Adipocyte (in vitro differentiated cells): ENCODE data around the gene CMKLR1.

ENCODE experiments used
- DNase-seq: peaks from one replicate; pipeline ENCODE4 v3.0.0-alpha.2; 2015; ENCODE audit warnings: low read depth
- H3K27me3 ChIP-seq: replicated peaks from 2 replicates; pipeline ENCODE4 v1.7.0; 2013; ENCODE audit warnings: mild to moderate bottlenecking, low read length, moderate library complexity; ENCODE audit not compliant: control insufficient read depth, insufficient read depth
- H3K36me3 ChIP-seq: 2 replicates; pipeline ENCODE4 v1.7.0; 2013; ENCODE audit warnings: low read length, mild to moderate bottlenecking, moderate library complexity; ENCODE audit not compliant: control insufficient read depth, insufficient read depth, severe bottlenecking
- H3K4me1 ChIP-seq: 2 replicates; pipeline ENCODE4 v1.7.0; 2013; ENCODE audit warnings: mild to moderate bottlenecking, low read length, moderate library complexity; ENCODE audit not compliant: control insufficient read depth, insufficient read depth
- H3K4me3 ChIP-seq: 2 replicates; pipeline ENCODE4 v1.7.0; 2013; ENCODE audit warnings: mild to moderate bottlenecking, low read length, moderate library complexity
- H3K9ac ChIP-seq: 2 replicates; pipeline ENCODE4 v1.7.0; 2013; ENCODE audit warnings: mild to moderate bottlenecking, low read length, moderate library complexity
- H3K9me3 ChIP-seq: 2 replicates; pipeline ENCODE4 v1.7.0; 2013; ENCODE audit warnings: mild to moderate bottlenecking, low read length, moderate library complexity; ENCODE audit not compliant: control insufficient read depth

Gene CMKLR1

DNA sequence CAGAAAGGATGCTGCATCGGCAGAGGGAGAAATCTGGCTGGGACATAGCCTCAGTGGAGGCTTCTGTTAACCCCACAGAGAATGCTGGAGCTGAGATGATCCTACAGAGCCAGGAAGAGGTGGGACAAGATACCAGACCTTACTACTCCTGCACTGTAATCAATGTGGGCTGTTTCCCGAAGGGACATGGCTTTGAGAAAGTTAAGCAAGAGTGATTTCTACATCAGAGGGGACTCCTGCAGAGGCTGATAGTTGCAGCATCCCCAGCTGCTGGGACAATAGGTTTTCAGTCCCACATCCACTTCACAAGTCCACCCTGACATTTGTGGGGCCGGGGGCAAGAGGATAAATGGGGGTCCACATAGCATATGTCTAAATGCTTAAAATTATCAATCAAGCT lies 22.5 kb upstream of the CMKLR1 start:
- Histone ChIP-seq H3K27me3 (peaks cover 18% of the 10 kb centered on the region), H3K9me3 (no peaks in the 10 kb centered on the region), H3K36me3 (no peaks in the 10 kb centered on the region), H3K4me1 (peaks cover 4% of the 10 kb centered on the region), H3K4me3 (no peak overlapping the region), H3K9ac (no peak overlapping the region)
- DNase-seq = peak; percentile 16

DNA sequence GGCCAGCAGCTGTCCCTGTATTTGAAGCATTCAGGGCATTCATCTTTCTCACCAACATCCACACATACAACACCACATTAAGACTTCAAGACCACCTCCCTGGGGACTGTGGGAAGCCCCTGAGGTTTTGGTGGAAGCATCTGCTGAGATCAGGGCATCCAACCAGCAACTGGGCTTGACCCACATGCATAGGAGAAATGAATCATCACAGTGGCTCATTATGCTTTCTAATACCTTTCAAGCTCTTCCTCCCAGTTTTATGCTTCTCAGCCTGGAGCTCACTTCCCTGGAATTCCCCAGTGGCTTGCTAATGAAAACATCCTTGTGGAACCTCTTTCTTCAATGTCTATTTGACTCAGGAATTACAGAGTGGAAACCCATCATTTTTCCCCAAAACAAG lies 21.4 kb upstream of the CMKLR1 start:
- Histone ChIP-seq H3K9ac (no peak overlapping the region), H3K27me3 (peaks cover 18% of the 10 kb centered on the region), H3K4me3 (no peak overlapping the region), H3K4me1 (peaks cover 2% of the 10 kb centered on the region), H3K9me3 (no peaks in the 10 kb centered on the region), H3K36me3 (no peaks in the 10 kb centered on the region)
- DNase-seq = peak; percentile 22

DNA sequence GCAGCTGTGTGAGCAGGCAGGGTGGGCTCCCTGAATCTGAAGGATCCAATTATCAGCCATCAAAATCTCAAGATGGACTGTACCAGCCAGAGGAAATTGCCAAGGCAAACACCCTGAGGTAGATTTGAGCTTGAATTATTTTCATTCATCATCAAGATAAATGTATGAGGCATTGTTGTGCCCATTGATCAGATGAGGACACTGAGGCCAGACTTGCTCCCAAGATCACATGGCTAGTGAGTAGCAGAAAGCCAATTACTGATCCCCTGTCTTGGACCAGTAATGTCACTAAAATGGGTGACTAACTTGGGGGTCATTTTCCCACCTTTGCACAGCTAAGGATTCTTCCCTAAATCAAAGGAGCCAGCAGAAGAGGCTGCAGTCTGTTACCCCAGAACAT lies 20.9 kb upstream of the CMKLR1 start:
- DNase-seq = no peak
- H3K4me1 ChIP-seq = peaks cover 2% of the 10 kb centered on the region
- H3K36me3 ChIP-seq = no peaks in the 10 kb centered on the region
- H3K9ac ChIP-seq = no peak overlapping the region
- no peaks in the 10 kb centered on the region for H3K9me3 ChIP-seq
- no peak overlapping the region for H3K4me3 ChIP-seq
- H3K27me3 ChIP-seq = peaks cover 18% of the 10 kb centered on the region

DNA sequence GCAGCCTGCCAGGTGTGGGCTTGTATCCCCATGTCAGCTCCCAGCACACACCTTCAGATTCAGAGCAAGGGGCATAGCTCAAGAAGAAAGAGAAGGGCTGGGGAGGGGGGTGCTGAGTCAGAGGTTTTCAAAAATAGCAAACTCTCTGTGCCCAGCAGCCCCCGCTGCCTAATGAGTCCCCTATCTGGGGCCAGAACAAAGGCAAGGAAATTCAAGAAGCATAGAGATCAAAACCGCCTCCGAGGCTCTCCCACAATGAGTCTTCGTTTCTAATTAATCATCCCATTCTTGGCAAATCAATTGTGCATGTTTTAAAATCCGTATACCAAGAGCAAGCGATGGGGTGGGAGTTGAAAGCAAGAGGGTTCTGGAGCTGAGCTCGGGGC lies 19.5 kb upstream of the CMKLR1 start:
- DNase-seq = no peak
- Histone ChIP-seq H3K9ac (no peak overlapping the region), H3K27me3 (peaks cover 18% of the 10 kb centered on the region)

DNA sequence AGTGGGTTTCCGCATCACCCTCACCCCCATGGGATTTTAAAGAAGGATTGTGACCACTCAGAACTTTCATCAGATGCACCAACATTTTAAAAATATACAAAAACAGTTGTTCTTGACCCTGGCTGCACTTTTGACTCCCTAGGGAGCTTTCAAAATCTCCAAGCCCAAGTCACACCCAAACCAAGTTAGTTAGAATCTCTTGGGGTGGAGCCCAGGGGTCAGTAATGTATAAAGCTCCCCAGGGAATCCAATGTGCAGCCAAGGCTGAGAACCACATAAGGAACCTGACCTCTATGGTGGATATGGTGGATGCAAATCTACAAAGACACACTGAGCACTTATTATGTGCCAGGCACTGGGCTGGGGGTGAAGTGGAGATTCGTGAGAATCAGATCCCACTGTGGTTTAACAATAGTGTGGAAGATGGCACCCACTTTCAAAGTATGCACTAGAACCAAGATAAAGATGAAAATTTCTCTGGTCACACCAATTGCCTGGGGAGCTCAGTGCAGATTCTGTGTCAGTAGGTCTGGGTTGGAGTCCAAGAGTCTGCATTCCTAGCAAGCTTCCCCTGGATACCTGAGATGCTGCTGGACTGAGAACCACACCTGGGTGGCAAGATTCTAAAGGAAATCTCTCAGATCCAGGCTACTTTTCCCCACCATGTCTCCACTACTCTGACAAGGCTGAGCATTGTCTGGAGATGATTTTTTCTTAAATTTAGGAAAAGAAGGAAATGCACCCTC lies 18.9 kb upstream of the CMKLR1 start:
- DNase-seq = no peak
- H3K36me3 ChIP-seq = no peaks in the 10 kb centered on the region
- no peaks in the 10 kb centered on the region for H3K9me3 ChIP-seq
- H3K4me1 ChIP-seq = peaks cover 2% of the 10 kb centered on the region
- no peak overlapping the region for H3K9ac ChIP-seq
- peaks cover 18% of the 10 kb centered on the region for H3K27me3 ChIP-seq
- H3K4me3 ChIP-seq = no peak overlapping the region

More for the DNA sequence above, 19.5 kb upstream of the CMKLR1 start:
- Histone ChIP-seq H3K4me3 (no peak overlapping the region), H3K4me1 (peaks cover 2% of the 10 kb centered on the region), H3K36me3 (no peaks in the 10 kb centered on the region), H3K9me3 (no peaks in the 10 kb centered on the region)

DNA sequence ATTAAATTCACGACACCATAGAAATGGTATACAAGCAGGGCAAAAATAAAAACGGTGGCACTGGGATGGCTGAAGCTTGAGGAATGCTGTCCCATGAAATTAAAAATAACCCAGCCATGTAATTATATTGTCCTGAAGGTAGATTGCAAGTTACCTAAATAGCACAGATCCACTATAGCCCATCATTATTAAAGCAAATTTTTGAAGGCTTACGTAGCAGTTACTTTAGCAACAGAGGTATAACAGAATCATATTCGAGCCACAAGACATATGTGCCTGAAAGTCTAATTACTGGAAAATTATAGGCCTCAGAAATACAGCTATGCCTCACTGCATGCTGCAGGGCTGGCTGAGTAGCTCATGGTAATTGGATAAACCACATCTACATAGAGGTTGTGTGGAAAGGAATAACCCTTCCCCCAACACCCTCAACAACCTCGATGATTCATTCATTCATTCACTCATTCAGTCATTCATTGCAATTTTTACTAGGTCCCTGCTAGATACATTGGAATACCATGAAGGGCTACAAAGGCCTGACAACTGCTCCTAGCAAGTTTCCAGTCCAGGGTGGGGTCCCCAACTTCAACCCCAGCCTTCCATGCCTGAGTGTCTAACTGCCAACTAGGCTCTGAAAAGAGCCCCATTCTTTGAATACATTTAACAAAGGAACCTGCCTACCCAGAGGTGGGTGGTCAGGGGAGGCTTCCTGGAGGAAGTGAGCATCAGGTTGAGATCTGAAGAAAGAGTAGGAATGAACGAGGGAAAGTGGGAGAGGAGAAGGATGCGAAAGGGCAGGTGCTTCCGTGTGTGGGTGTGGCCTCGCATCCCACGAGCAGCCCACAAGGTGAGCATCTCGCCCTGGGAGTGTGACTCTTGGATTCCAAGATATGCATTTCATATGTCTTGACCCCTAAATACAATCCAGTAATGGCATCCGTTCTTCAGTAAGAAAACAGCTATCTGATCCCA lies 18.0 kb upstream of the CMKLR1 start:
- H3K9ac ChIP-seq = no peak overlapping the region

DNA sequence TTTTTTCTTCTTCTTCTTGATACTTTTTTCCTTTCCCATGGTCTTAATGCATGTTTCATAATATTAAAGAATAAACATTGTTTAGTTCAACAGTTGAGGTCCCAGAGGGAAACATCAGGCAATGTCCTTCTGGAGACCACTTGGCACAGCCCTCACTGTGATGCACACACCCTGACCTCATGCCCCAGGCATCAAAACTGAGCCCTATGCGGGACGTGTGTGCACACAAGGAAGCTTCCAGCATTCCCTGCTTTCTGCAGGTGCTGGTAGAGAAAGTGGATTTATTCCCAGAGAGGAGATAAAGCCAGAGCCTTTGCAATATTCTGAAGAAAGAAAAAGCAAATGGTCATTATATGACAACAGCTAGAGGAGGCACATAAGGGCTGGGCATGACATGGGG lies 16.0 kb upstream of the CMKLR1 start:
- peaks cover 10% of the 10 kb centered on the region for H3K27me3 ChIP-seq
- H3K9ac ChIP-seq = no peak overlapping the region
- H3K4me1 ChIP-seq = peaks cover 2% of the 10 kb centered on the region
- no peaks in the 10 kb centered on the region for H3K36me3 ChIP-seq
- DNase-seq = no peak
- H3K4me3 ChIP-seq = no peak overlapping the region
- H3K9me3 ChIP-seq = no peaks in the 10 kb centered on the region

More for the DNA sequence above, 18.0 kb upstream of the CMKLR1 start:
- peaks cover 11% of the 10 kb centered on the region for H3K27me3 ChIP-seq
- H3K9me3 ChIP-seq = no peaks in the 10 kb centered on the region
- H3K36me3 ChIP-seq = no peaks in the 10 kb centered on the region
- DNase-seq = no peak
- peaks cover 2% of the 10 kb centered on the region for H3K4me1 ChIP-seq
- H3K4me3 ChIP-seq = no peak overlapping the region

DNA sequence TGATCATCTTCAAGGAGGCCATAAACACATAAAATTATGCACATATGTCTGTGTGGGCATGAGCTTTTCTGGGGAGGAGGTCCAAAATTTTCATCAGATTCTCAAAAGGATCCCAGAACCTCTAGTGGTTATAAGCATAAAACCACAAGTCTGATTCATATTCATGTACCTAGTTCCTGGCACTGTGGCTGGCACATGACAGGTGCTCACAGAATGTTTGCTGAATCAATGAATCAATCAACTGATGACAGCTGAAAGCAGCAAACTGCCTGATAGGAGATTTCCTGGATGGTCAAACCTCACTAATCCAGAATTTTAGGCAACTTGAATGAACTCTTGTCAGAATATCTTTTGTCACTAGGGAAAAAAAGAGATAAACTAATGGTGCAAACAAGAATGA lies 13.5 kb upstream of the CMKLR1 start:
- no peak overlapping the region for H3K4me3 ChIP-seq
- DNase-seq = no peak
- peaks cover 7% of the 10 kb centered on the region for H3K4me1 ChIP-seq
- H3K27me3 ChIP-seq = peaks cover 6% of the 10 kb centered on the region
- no peaks in the 10 kb centered on the region for H3K36me3 ChIP-seq
- no peaks in the 10 kb centered on the region for H3K9me3 ChIP-seq
- no peak overlapping the region for H3K9ac ChIP-seq

DNA sequence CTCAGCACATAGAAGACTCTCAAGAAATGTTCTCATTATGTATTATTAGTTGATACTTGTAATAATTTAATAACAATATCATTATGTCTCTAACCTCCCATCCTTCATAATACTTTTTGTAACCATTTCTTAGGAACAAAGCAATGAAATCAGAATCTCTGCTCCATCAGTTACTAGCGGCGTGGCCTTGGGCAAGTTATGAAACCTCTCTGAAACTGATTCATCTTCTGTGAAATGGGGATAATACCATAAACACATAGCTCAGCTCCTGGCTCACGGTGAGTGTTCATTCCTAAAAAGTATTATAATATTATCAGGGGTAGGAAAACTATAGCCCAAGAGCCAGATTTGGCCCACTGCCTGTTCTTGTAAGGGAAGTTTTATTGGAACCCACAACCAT lies 11.4 kb upstream of the CMKLR1 start:
- no peak for DNase-seq

DNA sequence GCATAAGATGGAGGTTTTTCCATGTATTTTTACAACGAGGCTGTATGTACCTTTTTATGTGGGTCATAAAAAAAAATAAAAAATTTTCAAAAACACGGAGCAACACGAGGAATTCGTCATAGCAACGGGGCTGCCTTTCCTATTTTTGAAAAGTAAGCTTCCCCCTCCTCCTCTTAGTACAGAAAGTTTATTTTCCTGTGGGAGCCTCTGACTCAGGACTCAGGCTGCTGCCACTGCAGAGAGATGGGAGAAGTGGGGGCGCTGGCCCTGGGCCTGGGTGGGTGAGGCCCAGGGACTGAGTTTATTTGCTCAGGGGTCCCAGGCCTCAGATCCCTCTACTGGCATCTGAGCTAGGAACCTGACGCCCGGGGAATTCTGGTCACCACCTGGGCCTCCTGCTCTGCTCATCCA lies 10.2 kb upstream of the CMKLR1 start:
- H3K27me3 ChIP-seq = no peaks in the 10 kb centered on the region
- H3K9ac ChIP-seq = no peak overlapping the region
- peak; percentile 66 for DNase-seq
- peaks cover 6% of the 10 kb centered on the region for H3K9me3 ChIP-seq
- H3K4me3 ChIP-seq = no peak overlapping the region
- H3K4me1 ChIP-seq = peaks cover 7% of the 10 kb centered on the region
- no peaks in the 10 kb centered on the region for H3K36me3 ChIP-seq

More for the DNA sequence above, 11.4 kb upstream of the CMKLR1 start:
- Histone ChIP-seq H3K4me1 (peaks cover 7% of the 10 kb centered on the region), H3K36me3 (no peaks in the 10 kb centered on the region), H3K9me3 (no peaks in the 10 kb centered on the region), H3K4me3 (no peak overlapping the region), H3K9ac (no peak overlapping the region), H3K27me3 (no peaks in the 10 kb centered on the region)

DNA sequence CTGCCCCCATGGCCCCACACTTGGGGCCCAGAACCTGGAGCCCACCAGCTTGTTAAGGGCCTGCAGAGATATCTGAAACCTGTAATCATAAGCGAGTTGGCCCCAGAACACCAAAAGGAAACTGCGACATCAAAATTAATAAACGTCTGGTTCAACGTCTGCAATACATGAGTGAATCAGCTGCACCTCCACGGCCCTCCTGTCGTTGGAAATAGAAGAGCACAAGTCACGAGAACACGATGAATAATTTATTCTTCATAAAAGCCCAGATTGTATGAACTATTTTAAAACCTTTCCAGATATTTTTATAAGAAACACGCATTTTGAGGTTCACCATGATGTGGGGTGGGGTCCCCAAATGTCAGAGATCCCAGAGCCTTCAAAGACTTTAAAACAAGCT lies 9.7 kb upstream of the CMKLR1 start:
- no peak overlapping the region for H3K4me3 ChIP-seq
- H3K36me3 ChIP-seq = no peaks in the 10 kb centered on the region
- H3K4me1 ChIP-seq = peaks cover 7% of the 10 kb centered on the region
- H3K9ac ChIP-seq = no peak overlapping the region
- H3K27me3 ChIP-seq = no peaks in the 10 kb centered on the region
- peaks cover 6% of the 10 kb centered on the region for H3K9me3 ChIP-seq
- DNase-seq = no peak
